Sigmoid colon (tissue), 7 donors: ENCODE measurements around the gene STAT5B. TPM values are rescaled to one million over a fixed set of nuclear protein-coding genes. Genes with fewer than 3 reads are reported as not detected.
A peak's percentile ranks its signal among the peaks of the same experiment; 100 is the strongest.
"Not testable (repeated sequence)": the region's sequence is repeated elsewhere in the genome, so short reads cannot be mapped to it uniquely, and the experiment has no call there.

ENCODE experiments used
- DNase-seq: peaks from one replicate; pipeline ENCODE4 v3.0.0-alpha.2; 2019
- H3K27ac ChIP-seq, 4 donors: fragments of 200-600 bp; sonication (generic); one replicate each; pipeline ENCODE4 v1.5.1; 2016 to 2019; ENCODE audit warnings: mild to moderate bottlenecking in 1 of 4
- H3K27me3 ChIP-seq, 3 donors: fragments of 200-600 bp; sonication (generic); one replicate each; pipeline ENCODE4 v1.5.1; 2019; ENCODE audit warnings: mild to moderate bottlenecking in 1 of 3
- H3K36me3 ChIP-seq, 4 donors: fragments of 200-600 bp; sonication (generic); one replicate each; pipeline ENCODE4 v1.5.1; 2016 to 2019
- H3K4me1 ChIP-seq, 4 donors: fragments of 200-600 bp; sonication (generic); one replicate each; pipeline ENCODE4 v1.5.1; 2017 to 2019
- H3K4me3 ChIP-seq, 4 donors: fragments of 200-600 bp; sonication (generic); one replicate each; pipeline ENCODE4 v1.5.1; 2017 to 2019; ENCODE audit warnings: mild to moderate bottlenecking in 2 of 4, moderate library complexity in 1 of 4
- H3K9me3 ChIP-seq, 4 donors: fragments of 200-600 bp in 3 of 4; sonication (generic) in 3 of 4; one replicate each; pipeline versions ENCODE4 v1.5.1 to v1.6.1; 2013 to 2019
- EP300 ChIP-seq, 4 donors: sonication (generic); formaldehyde crosslinking; IDR thresholded peaks; one replicate each; pipeline ENCODE4 v1.6.1; 2017; ENCODE audit warnings: antibody characterized with exemption in 4 of 4
- POLR2A ChIP-seq, 2 donors: fragments of 450-650 bp; IDR thresholded peaks; one replicate each; pipeline ENCODE4 v1.6.1; 2016; ENCODE audit warnings: antibody characterized with exemption in 2 of 2, mild to moderate bottlenecking in 2 of 2, moderate library complexity in 2 of 2
- POLR2AphosphoS5 ChIP-seq, 4 donors: sonication (generic); formaldehyde crosslinking; IDR thresholded peaks; one replicate each; pipeline ENCODE4 v1.6.1; 2017; ENCODE audit warnings: antibody characterized with exemption in 4 of 4
- WGBS, 2 donors: extraction: QIAGEN DNeasy Blood & Tissue Kit; methylation state at CpG; one replicate each; pipeline ENCODE4 v1.1.7; 2013; 5-methylcytosine and 5-hydroxymethylcytosine counted together
- intact Hi-C: fragments of 100-400 bp; cut with DNase I; formaldehyde crosslinking; loops from one replicate; pipeline ENCODE4 v1.15.1; 2023
- polyA plus RNA-seq, 3 donors: library from polyadenylated mRNA; stranded (reverse); fragments of 200-250 nt; gene quantifications; one replicate each; pipeline ENCODE4 v1.2.3, GENCODE V29; 2013
- total RNA-seq, 4 donors: library from RNA; depleted of rRNA; stranded (reverse); fragments of >200 nt; gene quantifications; one replicate each; pipeline ENCODE4 v1.1.0, GENCODE V29; 2016
- TF ChIP-seq, protein P1 (sequence below), 4 experiments: fragments of 450-650 bp in 3 of 4; fragments of 200-600 bp in 1 of 4; IDR thresholded peaks; one replicate each; pipeline ENCODE4 v1.5.1; 2016 to 2019; ENCODE audit warnings: antibody characterized with exemption in 4 of 4, mild to moderate bottlenecking in 3 of 4, moderate library complexity in 2 of 4
- donor health status: healthy with polysubstance abuse.
- donor health status: Bipolar disorder and iron deficiency.
- donor health status: healthy.

The STAT5B gene
- total and polyA plus RNA-seq, 7 donors, result 11.3 to 117 (median 93.5) TPM

DNA sequence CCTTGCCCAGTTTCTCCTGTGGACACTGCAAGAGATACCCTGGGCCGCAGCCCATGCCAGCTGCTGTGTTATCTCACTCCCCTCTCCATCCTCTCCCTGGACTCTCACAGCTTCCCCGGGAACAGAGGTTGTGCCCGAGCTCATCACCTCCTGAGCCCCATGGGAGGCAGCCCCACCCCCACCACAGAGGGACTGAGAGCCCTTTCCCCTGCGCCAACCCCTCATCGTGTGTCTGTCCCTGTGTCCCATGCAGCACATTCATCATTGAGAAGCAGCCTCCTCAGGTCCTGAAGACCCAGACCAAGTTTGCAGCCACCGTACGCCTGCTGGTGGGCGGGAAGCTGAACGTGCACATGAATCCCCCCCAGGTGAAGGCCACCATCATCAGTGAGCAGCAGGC, 24.8 kb upstream of the STAT5B start:
- no peak for DNase-seq
- intact Hi-C loops, result no loop called here
- Histone ChIP-seq H3K4me3 (no peak overlapping the region), H3K27ac (no peak overlapping the region), H3K27me3 (no peaks in the 10 kb centered on the region), H3K9me3 (no peaks in the 10 kb centered on the region), H3K4me1 (no peaks in the 10 kb centered on the region), H3K36me3 (peaks cover 23 to 86% (median 41%) of the 10 kb centered on the region in 4 donors)
- 92 to 93% methylated on average over 9 of the region's 9 CpGs for WGBS, 2 donors
- TF ChIP-seq EP300 (IDR thresholded peaks at IDR 0.05) (no peak), POLR2AphosphoS5 (IDR thresholded peaks at IDR 0.05) (no peak), POLR2A (IDR thresholded peaks at IDR 0.05) (no peak)
- TF ChIP-seq, protein P1, sequence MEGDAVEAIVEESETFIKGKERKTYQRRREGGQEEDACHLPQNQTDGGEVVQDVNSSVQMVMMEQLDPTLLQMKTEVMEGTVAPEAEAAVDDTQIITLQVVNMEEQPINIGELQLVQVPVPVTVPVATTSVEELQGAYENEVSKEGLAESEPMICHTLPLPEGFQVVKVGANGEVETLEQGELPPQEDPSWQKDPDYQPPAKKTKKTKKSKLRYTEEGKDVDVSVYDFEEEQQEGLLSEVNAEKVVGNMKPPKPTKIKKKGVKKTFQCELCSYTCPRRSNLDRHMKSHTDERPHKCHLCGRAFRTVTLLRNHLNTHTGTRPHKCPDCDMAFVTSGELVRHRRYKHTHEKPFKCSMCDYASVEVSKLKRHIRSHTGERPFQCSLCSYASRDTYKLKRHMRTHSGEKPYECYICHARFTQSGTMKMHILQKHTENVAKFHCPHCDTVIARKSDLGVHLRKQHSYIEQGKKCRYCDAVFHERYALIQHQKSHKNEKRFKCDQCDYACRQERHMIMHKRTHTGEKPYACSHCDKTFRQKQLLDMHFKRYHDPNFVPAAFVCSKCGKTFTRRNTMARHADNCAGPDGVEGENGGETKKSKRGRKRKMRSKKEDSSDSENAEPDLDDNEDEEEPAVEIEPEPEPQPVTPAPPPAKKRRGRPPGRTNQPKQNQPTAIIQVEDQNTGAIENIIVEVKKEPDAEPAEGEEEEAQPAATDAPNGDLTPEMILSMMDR (IDR thresholded peaks at IDR 0.05), result no peak

DNA sequence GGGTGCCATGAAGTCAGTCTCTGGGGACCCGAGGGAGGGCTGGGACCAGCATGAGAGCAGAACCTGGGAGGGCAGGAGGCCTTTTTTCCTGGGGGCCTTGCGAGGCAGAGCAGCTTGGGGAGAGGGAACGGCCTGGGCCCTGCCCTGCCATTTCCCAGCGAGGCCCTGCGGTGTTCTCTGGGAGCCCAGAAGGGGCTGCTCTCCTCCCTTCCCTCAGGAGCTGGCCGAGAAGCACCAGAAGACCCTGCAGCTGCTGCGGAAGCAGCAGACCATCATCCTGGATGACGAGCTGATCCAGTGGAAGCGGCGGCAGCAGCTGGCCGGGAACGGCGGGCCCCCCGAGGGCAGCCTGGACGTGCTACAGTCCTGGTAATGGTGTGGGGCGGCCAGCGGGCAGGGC, 23.7 kb upstream of the STAT5B start:
- H3K27ac ChIP-seq, intact Hi-C loops, H3K4me1 ChIP-seq, H3K4me3 ChIP-seq, H3K9me3 ChIP-seq, H3K27me3 ChIP-seq, DNase-seq: not testable (repeated sequence)
- peaks cover 27 to 87% (median 44%) of the 10 kb centered on the region in 4 donors for H3K36me3 ChIP-seq
- WGBS, 2 donors, result 88 to 100% methylated on average over 2 to 3 of the region's 17 CpGs

DNA sequence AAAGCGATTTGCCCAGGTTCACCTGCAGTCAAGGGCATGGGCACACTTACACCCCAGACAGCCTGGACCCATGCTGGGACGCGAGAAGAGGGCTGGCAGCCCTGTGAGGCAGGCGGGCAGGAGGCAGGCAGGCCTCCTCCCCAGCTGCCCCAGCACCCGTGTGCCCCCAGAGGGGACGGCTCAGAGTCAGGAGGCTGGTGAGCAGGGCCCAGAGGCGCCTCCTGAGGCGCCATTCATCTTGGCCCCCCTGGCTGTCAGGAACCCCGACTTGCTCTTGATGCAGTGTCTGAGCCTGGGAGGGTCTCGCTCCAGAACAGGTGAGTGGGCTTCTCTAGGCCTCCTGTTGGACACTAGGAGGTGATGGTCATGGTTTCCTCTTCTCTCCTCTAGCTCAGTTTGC, 23.2 kb upstream of the STAT5B start:
- H3K9me3 ChIP-seq, intact Hi-C loops, H3K27me3 ChIP-seq, H3K27ac ChIP-seq, H3K4me1 ChIP-seq, H3K4me3 ChIP-seq, DNase-seq: not testable (repeated sequence)
- peaks cover 27 to 87% (median 40%) of the 10 kb centered on the region in 4 donors for H3K36me3 ChIP-seq
- 97 to 98% methylated on average over 10 of the region's 10 CpGs for WGBS, 2 donors

DNA sequence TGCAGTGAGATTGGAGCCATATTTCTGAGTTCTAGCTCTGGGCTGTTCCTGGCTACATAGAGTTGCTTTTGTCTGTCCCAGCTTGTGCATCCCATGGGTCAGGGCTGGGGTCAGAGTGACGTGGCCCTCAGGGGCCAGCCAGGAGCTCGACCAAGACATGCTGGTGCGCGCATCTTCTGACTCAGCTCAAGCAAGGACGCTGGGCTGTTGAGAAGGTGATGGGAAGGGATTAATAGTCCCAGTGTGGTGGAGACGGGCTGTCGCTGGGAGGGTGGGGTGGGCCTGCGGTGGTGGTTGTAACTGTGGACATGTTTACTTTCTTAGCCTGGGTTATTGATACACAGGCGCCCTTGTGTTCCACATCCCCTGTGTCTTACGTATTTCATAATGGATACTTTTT, 21.6 kb upstream of the STAT5B start:
- DNase-seq, H3K9me3 ChIP-seq, H3K27ac ChIP-seq, H3K27me3 ChIP-seq, intact Hi-C loops, H3K4me3 ChIP-seq, H3K4me1 ChIP-seq: not testable (repeated sequence)
- 94 to 97% methylated on average over 10 of the region's 10 CpGs for WGBS, 2 donors
- peaks cover 27 to 85% (median 37%) of the 10 kb centered on the region in 4 donors for H3K36me3 ChIP-seq

DNA sequence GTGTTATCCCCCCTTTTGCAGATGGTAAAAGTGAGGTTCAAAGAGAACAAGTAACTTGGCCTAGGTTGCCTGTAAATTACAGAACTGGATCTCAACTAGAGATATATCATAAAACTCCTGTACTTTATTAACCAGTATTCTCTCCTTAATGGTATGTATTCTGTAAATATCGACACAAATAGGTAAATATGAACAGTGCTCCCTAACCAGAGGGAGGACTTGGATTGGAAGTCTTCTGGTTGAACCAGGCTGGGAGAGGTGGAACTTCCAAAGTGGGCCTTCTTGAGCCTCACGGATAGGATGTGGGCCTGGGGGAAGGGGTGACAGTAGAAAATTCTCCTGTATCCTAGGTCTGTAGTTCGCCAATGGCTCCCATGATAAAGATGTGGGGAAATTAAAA, 19.8 kb upstream of the STAT5B start:
- H3K9me3 ChIP-seq, result no peaks in the 10 kb centered on the region
- no peaks in the 10 kb centered on the region for H3K27me3 ChIP-seq
- TF ChIP-seq EP300 (IDR thresholded peaks at IDR 0.05), result no peak
- TF ChIP-seq POLR2AphosphoS5 (IDR thresholded peaks at IDR 0.05), result no peak
- TF ChIP-seq POLR2A (IDR thresholded peaks at IDR 0.05), result no peak
- TF ChIP-seq, protein P1 (IDR thresholded peaks at IDR 0.05), result no peak
- peaks cover 18 to 77% (median 21%) of the 10 kb centered on the region in 4 donors for H3K36me3 ChIP-seq
- intact Hi-C loops, result no loop called here
- H3K4me1 ChIP-seq, result no peaks in the 10 kb centered on the region
- no peak overlapping the region for H3K4me3 ChIP-seq
- DNase-seq, result no peak
- 95% methylated on average over 3 of the region's 3 CpGs for WGBS, 2 donors
- no peak overlapping the region for H3K27ac ChIP-seq

DNA sequence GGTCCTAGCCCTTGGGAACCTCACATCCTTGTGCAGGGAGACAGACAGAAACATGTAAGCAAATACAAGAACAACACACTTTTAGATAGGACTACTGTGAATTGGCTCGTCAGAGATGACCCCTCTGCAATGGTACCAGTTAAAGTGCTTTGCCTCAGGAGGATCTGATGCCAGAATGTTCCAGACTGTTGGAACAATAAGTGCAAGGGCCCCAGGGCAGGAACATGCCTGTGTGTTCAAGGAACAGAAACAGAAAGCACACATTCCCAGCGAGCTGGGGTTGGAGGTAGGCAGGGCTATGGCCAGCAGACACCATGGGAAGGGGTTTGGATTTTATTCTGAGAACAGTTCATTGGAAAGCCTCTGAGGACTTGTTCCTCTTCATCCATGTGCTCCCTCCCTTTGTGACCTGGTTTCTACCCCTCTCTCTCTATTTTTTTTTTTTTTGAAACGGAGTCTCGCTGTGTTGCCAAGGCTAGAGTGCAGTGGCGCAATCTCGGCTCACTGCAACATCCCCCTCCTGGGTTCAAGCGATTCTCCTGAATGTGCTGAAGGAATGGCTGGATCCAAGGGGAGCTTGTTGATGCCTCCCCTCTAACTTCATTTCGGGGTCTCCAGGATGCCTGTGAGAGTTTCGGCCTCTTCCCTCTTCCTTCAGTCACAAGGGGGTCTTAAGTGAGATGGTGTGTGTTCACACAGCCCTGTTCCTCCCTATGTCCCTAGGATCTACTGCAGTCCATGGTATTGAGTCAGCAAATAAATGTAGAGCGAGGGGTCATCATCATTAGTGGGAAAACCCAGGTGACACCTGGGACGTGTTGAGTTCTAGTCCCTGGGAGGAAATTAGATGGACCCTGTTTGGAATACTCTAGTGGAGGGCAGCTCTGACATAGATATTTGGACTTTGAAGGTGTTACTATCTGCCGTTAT, 18.5 kb upstream of the STAT5B start:
- no peak for TF ChIP-seq POLR2AphosphoS5 (IDR thresholded peaks at IDR 0.05)
- TF ChIP-seq EP300 (IDR thresholded peaks at IDR 0.05), result no peak
- TF ChIP-seq, protein P1 (IDR thresholded peaks at IDR 0.05), result no peak
- TF ChIP-seq POLR2A (IDR thresholded peaks at IDR 0.05), result no peak
- intact Hi-C loops, result no loop called here
- no peak overlapping the region for H3K27ac ChIP-seq
- peak; percentile 25 for DNase-seq
- H3K4me1 ChIP-seq, result peaks cover 0 to 8% (median 7%) of the 10 kb centered on the region in 4 donors
- H3K36me3 ChIP-seq, result peaks cover 18 to 69% (median 18%) of the 10 kb centered on the region in 4 donors
- H3K9me3 ChIP-seq, result no peaks in the 10 kb centered on the region
- no peak overlapping the region for H3K4me3 ChIP-seq
- H3K27me3 ChIP-seq, result no peaks in the 10 kb centered on the region
- 88% methylated on average over 12 of the region's 12 CpGs for WGBS, 2 donors
